ENCODE data around the gene SCAF8. TPM values are rescaled to one million over a fixed set of nuclear protein-coding genes. Genes with fewer than 3 reads are reported as not detected.

Gene SCAF8
- polyA plus RNA-seq, 1 experiment = 13.1 TPM

- POLR2A ChIA-PET = no interaction called here
- H3K4me3 ChIP-seq (ENCODE audit: low read depth, low read length) = no peak overlapping the region
- H3K27me3 ChIP-seq (ENCODE audit: control insufficient read depth, insufficient read depth, low read length) = no peaks in the 10 kb centered on the region
- DNase-seq (ENCODE audit: low read depth) = no peak
- CTCF ChIA-PET = interaction anchor here (0.8 to 1.6 kb wide), 2 partner anchors 9 to 145 kb away, joined by 3 to 4 read pairs; no protein-coding TSS in a partner anchor
- H3K36me3 ChIP-seq (ENCODE audit: control insufficient read depth, insufficient read depth, low read length) = peaks cover 7% of the 10 kb centered on the region
- TF ChIP-seq CTCF (IDR thresholded peaks at IDR 0.05; ENCODE audit: insufficient read depth, low read depth, low read length) = no peak
These were observed 102.1 kb downstream of the SCAF8 start for GRCh38 chr6:154835307-154835706.

- Histone ChIP-seq H3K36me3 (ENCODE audit: control insufficient read depth, insufficient read depth, low read length) (no peaks in the 10 kb centered on the region; the same call in 1 of the 2 replicates), H3K27me3 (ENCODE audit: control insufficient read depth, insufficient read depth, low read length) (no peaks in the 10 kb centered on the region), H3K4me3 (ENCODE audit: low read depth, low read length) (no peak overlapping the region)
- no peak for DNase-seq (ENCODE audit: low read depth)
- POLR2A ChIA-PET = interaction anchor here (0.5 kb wide), 1 partner anchor 471 kb away, joined by 5 read pairs; no protein-coding TSS in a partner anchor
- no peak for TF ChIP-seq CTCF (IDR thresholded peaks at IDR 0.05; ENCODE audit: insufficient read depth, low read depth, low read length)
- CTCF ChIA-PET = interaction anchor here (0.6 kb wide), 1 partner anchor 32 kb away, joined by 3 read pairs; no protein-coding TSS in a partner anchor
These were observed 106.3 kb downstream of the SCAF8 start for GRCh38 chr6:154839546-154839945.

GRCh38 chr6:154840363-154840762, 107.1 kb downstream of the SCAF8 start:
- CTCF ChIA-PET = no interaction called here
- TF ChIP-seq CTCF (IDR thresholded peaks at IDR 0.05; ENCODE audit: insufficient read depth, low read depth, low read length) = no peak

GRCh38 chr6:154841109-154841508, 107.9 kb downstream of the SCAF8 start:
- ChIA-PET CTCF (no interaction called here), POLR2A (no interaction called here)
- no peak overlapping the region for H3K4me3 ChIP-seq (ENCODE audit: low read depth, low read length)
- TF ChIP-seq CTCF (IDR thresholded peaks at IDR 0.05; ENCODE audit: insufficient read depth, low read depth, low read length) = no peak
- DNase-seq (ENCODE audit: low read depth) = no peak
- H3K36me3 ChIP-seq (ENCODE audit: control insufficient read depth, insufficient read depth, low read length) = no peaks in the 10 kb centered on the region; the same call in 1 of the 2 replicates
- H3K27me3 ChIP-seq (ENCODE audit: control insufficient read depth, insufficient read depth, low read length) = no peaks in the 10 kb centered on the region

More at GRCh38 chr6:154840363-154840762, 107.1 kb downstream of the SCAF8 start:
- Histone ChIP-seq H3K27me3 (ENCODE audit: control insufficient read depth, insufficient read depth, low read length) (no peaks in the 10 kb centered on the region), H3K36me3 (ENCODE audit: control insufficient read depth, insufficient read depth, low read length) (no peaks in the 10 kb centered on the region; the same call in 1 of the 2 replicates), H3K4me3 (ENCODE audit: low read depth, low read length) (no peak overlapping the region)
- POLR2A ChIA-PET = no interaction called here
- no peak for DNase-seq (ENCODE audit: low read depth)

- CTCF ChIA-PET = no interaction called here
- Histone ChIP-seq H3K27me3 (ENCODE audit: control insufficient read depth, insufficient read depth, low read length) (no peaks in the 10 kb centered on the region), H3K36me3 (ENCODE audit: control insufficient read depth, insufficient read depth, low read length) (no peaks in the 10 kb centered on the region; the same call in 1 of the 2 replicates), H3K4me3 (ENCODE audit: low read depth, low read length) (no peak overlapping the region)
- TF ChIP-seq CTCF (IDR thresholded peaks at IDR 0.05; ENCODE audit: insufficient read depth, low read depth, low read length) = no peak
- POLR2A ChIA-PET = no interaction called here
- no peak for DNase-seq (ENCODE audit: low read depth)
These were observed 109.6 kb downstream of the SCAF8 start for GRCh38 chr6:154842833-154843232.
